ENCODE measurements around the gene DENR. TPM values are rescaled to one million over a fixed set of nuclear protein-coding genes. Genes with fewer than 3 reads are reported as not detected.

Gene DENR
- total and polyA plus RNA-seq, 2 of the 13 experiments (the other 11 are each of a cell fraction or from before 2014, with no cell fraction given), result 30.0 to 59.1 TPM

- TF ChIP-seq CHD2 (IDR thresholded peaks at IDR 0.05; ENCODE audit: low read depth, low read length) (peak; percentile 100), ZNF687 (CRISPR knock-in tag; IDR thresholded peaks at IDR 0.05) (peak; percentile 91), FOSL1 (CRISPR knock-in tag; IDR thresholded peaks at IDR 0.05; ENCODE audit: borderline replicate concordance) (no peak), TRIM22 (IDR thresholded peaks at IDR 0.05) (no peak), YEATS2 (CRISPR knock-in tag; IDR thresholded peaks at IDR 0.05; ENCODE audit: borderline replicate concordance) (peak; percentile 100), USF2 (IDR thresholded peaks at IDR 0.05; ENCODE audit: low read depth, low read length) (no peak; the same call in 1 of the 2 replicates), USF2 (CRISPR knock-in tag; IDR thresholded peaks at IDR 0.05; ENCODE audit: borderline replicate concordance) (no peak; the same call in 1 of the 2 replicates), ZNF562 (CRISPR knock-in tag; IDR thresholded peaks at IDR 0.05; ENCODE audit: borderline replicate concordance) (no peak), ZMYM2 (CRISPR knock-in tag; IDR thresholded peaks at IDR 0.05) (no peak), FOXJ3 (CRISPR knock-in tag; IDR thresholded peaks at IDR 0.05; ENCODE audit: borderline replicate concordance) (peak; percentile 73; the same call in 1 of the 2 replicates), CREB1 (IDR thresholded peaks at IDR 0.05) (peak; percentile 60), CREB1 (CRISPR knock-in tag; IDR thresholded peaks at IDR 0.05) (peak; percentile 52), ZNF576 (CRISPR knock-in tag; IDR thresholded peaks at IDR 0.05) (no peak), ZBTB20 (CRISPR knock-in tag; IDR thresholded peaks at IDR 0.05; ENCODE audit: borderline replicate concordance, low read depth) (no peak), ZNF567 (CRISPR knock-in tag; IDR thresholded peaks at IDR 0.05; ENCODE audit: borderline replicate concordance) (peak; percentile 88; the same call in 1 of the 2 replicates), RFX3 (CRISPR knock-in tag; IDR thresholded peaks at IDR 0.05) (no peak), XBP1 (CRISPR knock-in tag; IDR thresholded peaks at IDR 0.05) (peak; percentile 43; the same call in 1 of the 2 replicates), SCMH1 (CRISPR knock-in tag; IDR thresholded peaks at IDR 0.05; ENCODE audit: borderline replicate concordance) (no peak), TGIF2 (CRISPR knock-in tag; IDR thresholded peaks at IDR 0.05) (peak; percentile 69), ZSCAN20 (CRISPR knock-in tag; IDR thresholded peaks at IDR 0.05; ENCODE audit: borderline replicate concordance) (peak; percentile 69; the same call in 1 of the 2 replicates), LCORL (IDR thresholded peaks at IDR 0.05) (no peak), LCORL (CRISPR knock-in tag; IDR thresholded peaks at IDR 0.05) (peak; percentile 91)
Observed at GRCh38 chr12:122752464-122753318, at the start of gene DENR (continued).
